Aorta (tissue), 5 donors: ENCODE data around the gene OBSCN. TPM values are rescaled to one million over a fixed set of nuclear protein-coding genes. Genes with fewer than 3 reads are reported as not detected.
A peak's percentile ranks its signal among the peaks of the same experiment; 100 is the strongest.

Experiments used
- ATAC-seq: fragments of 200-7000 bp; cut with Tn5 transposase; one replicate; pipeline ENCODE4 v1.9.1; 2022; ENCODE audit warnings: moderate library complexity; ENCODE audit not compliant: low FRiP score
- DNase-seq, 2 donors: peaks; one replicate each; pipeline ENCODE4 v3.0.0-alpha.2; 2020
- H3K27ac ChIP-seq, 2 donors: one replicate each; pipeline ENCODE4 v1.5.1; 2013; ENCODE audit warnings: low read length in 2 of 2, mild to moderate bottlenecking in 2 of 2, moderate library complexity in 2 of 2, control low read depth in 1 of 2, inconsistent platforms in 1 of 2, low read depth in 1 of 2
- H3K27me3 ChIP-seq, 2 donors: one replicate each; pipeline ENCODE4 v1.6.1; 2013; ENCODE audit warnings: control low read depth in 1 of 2, low read length in 1 of 2, mild to moderate bottlenecking in 1 of 2, moderate library complexity in 1 of 2; ENCODE audit not compliant: insufficient read depth in 2 of 2, control insufficient read depth in 1 of 2
- H3K36me3 ChIP-seq, 2 donors: one replicate each; pipeline ENCODE4 v1.6.1; 2013; ENCODE audit warnings: control low read depth in 1 of 2, low read length in 1 of 2, mild to moderate bottlenecking in 1 of 2; ENCODE audit not compliant: insufficient read depth in 2 of 2, control insufficient read depth in 1 of 2
- H3K4me1 ChIP-seq, 2 donors: one replicate each; pipeline ENCODE4 v1.6.1; 2013; ENCODE audit warnings: low read length in 2 of 2, control low read depth in 1 of 2, mild to moderate bottlenecking in 1 of 2, moderate library complexity in 1 of 2; ENCODE audit not compliant: insufficient read depth in 2 of 2, control insufficient read depth in 1 of 2
- H3K4me3 ChIP-seq, 2 donors: one replicate each; pipeline ENCODE4 v1.5.1; 2013; ENCODE audit warnings: low read length in 2 of 2, control low read depth in 1 of 2, mild to moderate bottlenecking in 1 of 2
- H3K9me3 ChIP-seq: one replicate; pipeline ENCODE4 v1.6.1; 2013; ENCODE audit warnings: mild to moderate bottlenecking, low read length; ENCODE audit not compliant: control insufficient read depth
- WGBS, 2 donors: extraction: QIAGEN DNeasy Blood & Tissue Kit; methylation state at CpG; one replicate each; pipeline ENCODE4 v1.1.7; 2013; 5-methylcytosine and 5-hydroxymethylcytosine counted together
- intact Hi-C, 2 donors: fragments of 100-400 bp; cut with DNase I; formaldehyde crosslinking; loops; one replicate each; pipeline versions ENCODE4 v1.14.2 to v1.15.0; 2022
- polyA plus RNA-seq, 2 donors: library from polyadenylated mRNA; stranded (reverse); fragments of 200-250 nt; gene quantifications; one replicate each; pipeline ENCODE4 v1.2.3, GENCODE V29; 2013
- total RNA-seq, 2 donors: library from RNA; stranded (reverse); fragmentation: NEBNext Ultra II Directional; extraction: Animal tissue kit (Norgen Biotek cat#: 25700); gene quantifications; one replicate each; pipeline ENCODE4 v1.2.1, GENCODE V29; 2021
- donor health status: healthy with polysubstance abuse.
- donor health status: Bipolar disorder and iron deficiency.
- donor health status: DM: no; HTN: no; CAD: no.
- donor health status: DM: no; HTN: no; CAD: no.
- donor health status: DM: yes; HTN: yes; CAD: no.

OBSCN gene
- total and polyA plus RNA-seq, 4 donors = 2.0 to 19.3 (median 6.4) TPM

DNA sequence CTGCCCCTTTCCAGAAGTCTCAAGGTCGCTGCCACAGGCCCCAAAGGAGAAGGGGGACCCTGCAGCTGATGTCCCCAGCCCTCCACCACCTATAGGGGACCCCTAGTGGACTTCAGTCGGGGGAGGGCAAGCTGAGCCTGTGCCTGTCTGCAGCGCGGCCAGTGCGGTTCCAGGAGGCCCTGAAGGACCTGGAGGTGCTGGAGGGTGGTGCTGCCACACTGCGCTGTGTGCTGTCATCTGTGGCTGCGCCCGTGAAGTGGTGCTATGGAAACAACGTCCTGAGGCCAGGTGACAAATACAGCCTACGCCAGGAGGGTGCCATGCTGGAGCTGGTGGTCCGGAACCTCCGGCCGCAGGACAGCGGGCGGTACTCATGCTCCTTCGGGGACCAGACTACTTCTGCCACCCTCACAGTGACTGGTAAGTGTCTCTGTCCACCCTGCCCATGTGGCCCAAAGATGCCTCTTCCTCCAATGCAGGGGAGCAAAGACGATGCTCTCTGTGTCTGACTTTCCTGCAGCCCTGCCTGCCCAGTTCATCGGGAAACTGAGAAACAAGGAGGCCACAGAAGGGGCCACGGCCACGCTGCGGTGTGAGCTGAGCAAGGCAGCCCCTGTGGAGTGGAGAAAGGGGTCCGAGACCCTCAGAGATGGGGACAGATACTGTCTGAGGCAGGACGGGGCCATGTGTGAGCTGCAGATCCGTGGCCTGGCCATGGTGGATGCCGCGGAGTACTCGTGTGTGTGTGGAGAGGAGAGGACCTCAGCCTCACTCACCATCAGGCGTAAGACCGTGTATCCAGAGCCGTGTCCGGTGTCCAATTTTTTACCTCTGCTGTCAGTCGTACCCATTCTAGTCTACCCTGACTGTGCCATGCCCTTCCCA, 79.9 kb downstream of the OBSCN start:
- no peak for ATAC-seq
- H3K27me3 ChIP-seq = no peaks in the 10 kb centered on the region
- no peaks in the 10 kb centered on the region for H3K9me3 ChIP-seq
- no peak overlapping the region for H3K27ac ChIP-seq
- peak; percentile 33 to 60 for DNase-seq
- intact Hi-C loops = no loop called here
- 94 to 97% methylated on average over 32 of the region's 32 CpGs for whole genome bisulfite sequencing, 2 donors
- H3K36me3 ChIP-seq = no peaks in the 10 kb centered on the region
- H3K4me1 ChIP-seq = no peaks in the 10 kb centered on the region
- no peak overlapping the region for H3K4me3 ChIP-seq

DNA sequence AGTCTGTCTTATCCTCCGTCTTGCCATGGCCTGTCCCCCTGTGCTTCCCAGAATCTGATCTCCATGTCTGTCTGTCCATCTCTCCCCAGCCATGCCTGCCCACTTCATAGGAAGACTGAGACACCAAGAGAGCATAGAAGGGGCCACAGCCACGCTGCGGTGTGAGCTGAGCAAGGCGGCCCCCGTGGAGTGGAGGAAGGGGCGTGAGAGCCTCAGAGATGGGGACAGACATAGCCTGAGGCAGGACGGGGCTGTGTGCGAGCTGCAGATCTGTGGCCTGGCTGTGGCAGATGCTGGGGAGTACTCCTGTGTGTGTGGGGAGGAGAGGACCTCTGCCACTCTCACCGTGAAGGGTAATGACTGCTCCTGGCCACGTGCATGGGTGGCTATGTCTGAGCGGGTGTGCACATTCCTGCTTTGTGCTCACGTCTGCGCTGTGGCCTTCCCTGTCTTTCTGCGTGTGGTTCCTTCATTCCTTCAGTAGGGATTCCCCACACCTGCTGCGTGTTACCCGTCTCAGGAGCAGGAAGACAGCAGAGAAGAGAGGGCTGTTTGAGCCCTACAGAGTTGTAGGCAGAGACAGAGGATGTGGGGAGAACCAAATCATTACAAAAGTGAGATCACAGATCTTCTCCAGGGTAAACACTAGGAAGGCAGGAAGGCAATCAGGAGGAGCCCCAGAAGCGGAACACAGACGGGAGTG, 80.8 kb downstream of the OBSCN start:
- Histone ChIP-seq H3K27me3 (no peaks in the 10 kb centered on the region), H3K36me3 (no peaks in the 10 kb centered on the region), H3K27ac (no peak overlapping the region), H3K4me3 (no peak overlapping the region), H3K9me3 (no peaks in the 10 kb centered on the region), H3K4me1 (no peaks in the 10 kb centered on the region)
- WGBS, 2 donors = 89 to 93% methylated on average over 18 of the region's 18 CpGs
- intact Hi-C loops = no loop called here
- peak; percentile 24 to 57 for DNase-seq
- no peak for ATAC-seq

DNA sequence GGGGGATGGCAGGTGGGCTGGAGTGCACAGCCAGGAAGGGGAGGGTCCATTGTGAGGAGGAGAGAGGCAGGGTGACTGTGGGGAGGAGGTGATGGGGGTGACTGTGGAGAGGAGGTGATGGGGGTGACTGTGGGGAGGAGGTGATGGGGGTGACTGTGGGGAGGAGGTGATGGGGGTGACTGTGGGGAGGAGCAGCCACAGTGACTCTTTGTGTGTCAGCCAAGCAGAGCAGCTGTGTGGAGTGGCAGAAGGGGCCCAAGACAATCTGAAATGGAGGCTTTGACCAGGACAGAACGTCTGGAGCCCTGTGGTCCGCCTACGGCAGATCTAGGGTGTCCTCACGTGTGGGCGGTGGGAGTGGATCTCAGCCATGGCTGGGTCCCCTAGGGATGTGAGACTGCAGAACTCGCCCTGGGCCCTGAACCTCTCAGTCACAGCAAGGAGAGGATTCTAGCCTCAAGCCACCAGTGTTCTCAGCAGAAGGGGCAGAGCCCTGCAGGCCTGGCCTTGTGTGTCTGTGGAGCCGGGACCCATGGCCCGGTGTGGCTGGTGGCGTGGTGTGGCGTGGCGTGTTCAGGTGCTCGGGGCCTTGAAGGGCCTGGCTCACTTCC, 81.5 kb downstream of the OBSCN start:
- intact Hi-C loops = no loop called here
- peak; percentile 18 to 57 for DNase-seq
- Histone ChIP-seq H3K4me3 (no peak overlapping the region), H3K4me1 (no peaks in the 10 kb centered on the region), H3K27ac (no peak overlapping the region), H3K36me3 (no peaks in the 10 kb centered on the region), H3K9me3 (no peaks in the 10 kb centered on the region), H3K27me3 (no peaks in the 10 kb centered on the region)
- 81 to 87% methylated on average over 11 to 12 of the region's 12 CpGs for WGBS, 2 donors
- ATAC-seq = no peak

DNA sequence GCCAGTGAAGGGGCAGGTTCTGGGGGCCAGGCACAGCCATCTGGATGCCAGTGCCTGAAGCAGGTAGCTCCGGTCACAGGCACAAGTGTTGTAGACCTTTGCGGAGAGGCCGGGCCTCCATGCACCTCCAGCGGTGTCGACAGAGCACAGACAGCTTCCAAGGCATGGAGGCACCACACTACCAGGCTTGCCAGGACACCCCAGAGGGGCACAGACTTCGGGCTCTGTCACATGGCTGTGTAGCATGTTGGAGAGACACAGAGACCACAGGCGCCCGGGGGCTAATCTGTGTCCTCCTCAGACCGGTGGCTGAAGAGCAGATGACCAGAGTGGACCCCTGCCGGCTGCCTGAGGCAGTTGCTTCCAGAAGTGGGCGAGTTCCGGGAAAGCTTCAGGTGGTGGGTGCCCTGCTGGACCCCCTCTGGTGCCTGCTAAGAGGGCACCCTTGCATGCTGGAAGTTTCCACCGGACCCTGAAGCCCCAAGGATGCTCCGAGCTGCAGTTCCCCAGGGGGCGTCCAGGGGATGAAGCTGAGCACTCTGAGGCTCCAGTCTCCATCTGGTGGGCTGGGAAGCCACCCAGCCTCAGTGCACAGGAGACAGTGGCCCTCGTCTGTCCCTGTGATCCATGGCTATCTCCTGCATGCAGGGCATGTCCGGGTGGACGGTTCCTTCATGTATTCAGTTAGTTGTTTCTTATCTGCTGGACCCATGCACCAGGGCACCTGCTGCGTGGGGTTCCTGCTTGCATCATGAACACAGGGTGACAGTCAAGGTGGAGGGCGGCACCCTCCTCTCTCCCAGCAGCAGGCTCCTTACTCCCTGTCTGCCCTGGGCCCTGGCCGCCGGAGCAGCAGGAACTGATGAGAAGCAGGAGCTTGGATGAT, 82.4 kb downstream of the OBSCN start:
- DNase-seq (peak; percentile 17 to 73), ATAC-seq (no peak)
- WGBS, 2 donors = 93% methylated on average over 22 of the region's 22 CpGs
- H3K4me1 ChIP-seq = no peaks in the 10 kb centered on the region
- no peaks in the 10 kb centered on the region for H3K27me3 ChIP-seq
- no peak overlapping the region for H3K4me3 ChIP-seq
- intact Hi-C loops = no loop called here
- H3K36me3 ChIP-seq = no peaks in the 10 kb centered on the region
- H3K9me3 ChIP-seq = no peaks in the 10 kb centered on the region
- no peak overlapping the region for H3K27ac ChIP-seq

DNA sequence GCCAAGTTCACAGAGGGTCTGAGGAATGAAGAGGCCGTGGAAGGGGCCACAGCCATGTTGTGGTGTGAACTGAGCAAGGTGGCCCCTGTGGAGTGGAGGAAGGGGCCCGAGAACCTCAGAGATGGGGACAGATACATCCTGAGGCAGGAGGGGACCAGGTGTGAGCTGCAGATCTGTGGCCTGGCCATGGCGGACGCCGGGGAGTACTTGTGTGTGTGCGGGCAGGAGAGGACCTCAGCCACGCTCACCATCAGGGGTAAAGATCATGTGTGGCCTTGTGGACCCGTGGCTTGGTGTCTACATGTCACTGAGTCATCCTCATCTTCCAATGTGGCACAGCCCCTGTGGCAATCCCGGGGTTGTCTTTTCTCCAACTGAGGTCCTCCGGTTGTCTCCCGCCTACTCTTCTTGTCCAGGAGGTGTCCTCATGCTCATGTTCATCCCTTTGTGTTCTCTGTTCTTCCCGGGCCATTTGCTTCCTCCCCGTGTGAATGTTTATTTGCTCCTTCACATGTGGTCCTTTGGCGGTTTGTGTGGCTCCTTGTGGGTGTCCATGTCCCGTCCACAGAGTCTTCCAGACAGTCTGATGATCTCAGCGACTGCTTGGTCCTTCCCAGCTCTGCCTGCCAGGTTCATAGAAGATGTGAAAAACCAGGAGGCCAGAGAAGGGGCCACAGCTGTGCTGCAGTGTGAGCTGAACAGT, 84.2 kb downstream of the OBSCN start:
- Histone ChIP-seq H3K36me3 (no peaks in the 10 kb centered on the region), H3K27me3 (no peaks in the 10 kb centered on the region), H3K4me3 (no peak overlapping the region), H3K27ac (no peak overlapping the region), H3K4me1 (no peaks in the 10 kb centered on the region), H3K9me3 (no peaks in the 10 kb centered on the region)
- DNase-seq (peak; percentile 27 to 63), ATAC-seq (no peak)
- WGBS, 2 donors = 81 to 83% methylated on average over 16 of the region's 16 CpGs
- intact Hi-C loops = no loop called here

DNA sequence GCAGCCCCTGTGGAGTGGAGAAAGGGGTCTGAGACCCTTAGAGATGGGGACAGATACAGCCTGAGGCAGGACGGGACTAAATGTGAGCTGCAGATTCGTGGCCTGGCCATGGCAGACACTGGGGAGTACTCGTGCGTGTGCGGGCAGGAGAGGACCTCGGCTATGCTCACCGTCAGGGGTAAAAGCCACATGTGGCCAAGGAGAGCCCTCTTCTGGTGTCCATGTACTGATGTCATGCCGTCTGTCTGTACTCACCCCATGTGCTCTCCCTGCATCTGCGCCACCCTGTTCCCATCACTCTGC, 84.7 kb downstream of the OBSCN start:
- no peaks in the 10 kb centered on the region for H3K36me3 ChIP-seq
- DNase-seq (peak; percentile 21 to 52), ATAC-seq (no peak)
- H3K27ac ChIP-seq = no peak overlapping the region
- 91 to 94% methylated on average over 9 of the region's 9 CpGs for WGBS, 2 donors
- intact Hi-C loops = no loop called here
- H3K4me3 ChIP-seq = no peak overlapping the region
- no peaks in the 10 kb centered on the region for H3K9me3 ChIP-seq
- no peaks in the 10 kb centered on the region for H3K4me1 ChIP-seq
- H3K27me3 ChIP-seq = no peaks in the 10 kb centered on the region

DNA sequence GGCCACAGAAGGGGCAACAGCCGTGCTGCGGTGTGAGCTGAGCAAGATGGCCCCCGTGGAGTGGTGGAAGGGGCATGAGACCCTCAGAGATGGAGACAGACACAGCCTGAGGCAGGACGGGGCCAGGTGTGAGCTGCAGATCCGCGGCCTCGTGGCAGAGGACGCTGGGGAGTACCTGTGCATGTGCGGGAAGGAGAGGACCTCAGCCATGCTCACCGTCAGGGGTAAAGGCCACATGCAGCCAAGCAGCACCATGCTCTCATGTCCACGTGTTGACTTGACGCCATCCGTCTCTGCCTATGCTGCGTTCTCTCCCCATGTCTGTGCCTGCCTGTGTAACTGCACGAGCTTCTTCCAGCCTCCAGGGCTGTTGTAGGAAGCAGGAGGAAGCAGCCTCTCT, 85.5 kb downstream of the OBSCN start:
- no peaks in the 10 kb centered on the region for H3K36me3 ChIP-seq
- intact Hi-C loops = no loop called here
- H3K9me3 ChIP-seq = peaks cover under 1% of the 10 kb centered on the region
- H3K27ac ChIP-seq = no peak overlapping the region
- no peak for ATAC-seq
- H3K4me3 ChIP-seq = no peak overlapping the region
- peak; percentile 36 to 50 for DNase-seq
- no peaks in the 10 kb centered on the region for H3K27me3 ChIP-seq
- WGBS, 2 donors = 93 to 96% methylated on average over 15 of the region's 15 CpGs
- H3K4me1 ChIP-seq = no peaks in the 10 kb centered on the region
